Measurements from ENCODE around the gene ING5. TPM values are rescaled to one million over a fixed set of nuclear protein-coding genes. Genes with fewer than 3 reads are reported as not detected.

ING5 gene
- total and polyA plus RNA-seq, 2 donors: 29.8 to 47.3 TPM

DNA sequence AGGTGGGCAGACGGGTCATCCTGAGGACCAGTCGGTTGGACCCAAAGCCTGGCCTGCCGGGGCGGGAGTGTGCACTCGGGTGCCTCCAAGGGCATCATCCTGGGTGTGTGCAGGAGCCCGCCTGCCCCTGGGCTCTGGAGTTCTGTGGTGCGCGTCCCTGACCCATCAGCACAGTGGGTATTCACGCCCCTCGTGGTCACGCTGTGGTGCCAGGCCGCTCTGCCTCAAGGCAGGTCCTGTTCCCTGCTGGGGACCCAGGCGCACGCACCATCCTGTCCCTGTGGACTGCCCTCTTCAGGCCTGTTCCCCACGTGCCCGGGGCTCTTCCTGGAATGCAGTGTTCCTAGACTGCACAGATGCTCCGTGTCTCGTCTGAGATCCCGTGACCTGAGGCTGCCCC, 18.3 kb downstream of the ING5 start:
- H3K27ac ChIP-seq (ENCODE audit: low read depth in 1 of 2, low read length in 1 of 2): no peak overlapping the region
- no peaks in the 10 kb centered on the region for H3K27me3 ChIP-seq (ENCODE audit: control insufficient read depth in 2 of 2, insufficient read depth in 1 of 2, low read length in 1 of 2)
- H3K4me1 ChIP-seq (ENCODE audit: control insufficient read depth in 2 of 2, insufficient read depth in 2 of 2, low read length in 2 of 2): no peaks in the 10 kb centered on the region
- peaks cover 71 to 82% of the 10 kb centered on the region in 2 donors for H3K36me3 ChIP-seq (ENCODE audit: control insufficient read depth in 2 of 2, insufficient read depth in 2 of 2, low read length in 1 of 2)
- peaks cover 27 to 44% of the 10 kb centered on the region in 2 donors for H3K9me3 ChIP-seq (ENCODE audit: control insufficient read depth in 2 of 2, insufficient read depth in 1 of 2, low read length in 1 of 2)
- no peak for DNase-seq (ENCODE audit: low read depth in 6 of 9, low spot score in 9 of 9)
- no peak overlapping the region for H3K4me3 ChIP-seq (ENCODE audit: low read length in 2 of 2)
- WGBS: 99% methylated on average over 19 of the region's 19 CpGs

DNA sequence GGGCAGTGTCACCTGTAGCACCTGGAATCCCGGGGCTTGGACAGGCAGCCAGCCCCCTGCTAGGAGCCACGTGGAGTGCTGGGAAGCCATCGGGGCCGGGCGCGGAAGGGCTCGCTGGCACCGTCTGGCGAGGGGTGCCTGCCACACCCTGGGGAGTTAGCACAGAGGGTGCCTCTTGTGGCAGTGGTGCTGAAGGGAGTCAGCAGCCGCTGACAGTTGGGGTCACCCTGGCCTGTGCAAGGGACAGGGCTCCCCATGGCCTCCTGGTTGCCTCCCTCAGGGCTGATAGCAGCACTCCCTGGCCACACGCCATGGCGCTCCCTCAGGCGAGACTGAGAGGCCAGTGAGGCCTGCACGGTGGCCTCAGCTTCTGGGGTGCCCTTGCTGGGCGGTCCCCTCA, 18.7 kb downstream of the ING5 start:
- WGBS: 99% methylated on average over 15 of the region's 15 CpGs
- peaks cover 27 to 44% of the 10 kb centered on the region in 2 donors for H3K9me3 ChIP-seq (ENCODE audit: control insufficient read depth in 2 of 2, insufficient read depth in 1 of 2, low read length in 1 of 2)
- H3K4me3 ChIP-seq (ENCODE audit: low read length in 2 of 2): no peak overlapping the region
- H3K4me1 ChIP-seq (ENCODE audit: control insufficient read depth in 2 of 2, insufficient read depth in 2 of 2, low read length in 2 of 2): no peaks in the 10 kb centered on the region
- peaks cover 72 to 85% of the 10 kb centered on the region in 2 donors for H3K36me3 ChIP-seq (ENCODE audit: control insufficient read depth in 2 of 2, insufficient read depth in 2 of 2, low read length in 1 of 2)
- H3K27me3 ChIP-seq (ENCODE audit: control insufficient read depth in 2 of 2, insufficient read depth in 1 of 2, low read length in 1 of 2): no peaks in the 10 kb centered on the region
- H3K27ac ChIP-seq (ENCODE audit: low read depth in 1 of 2, low read length in 1 of 2): no peak overlapping the region
- DNase-seq (ENCODE audit: low read depth in 6 of 9, low spot score in 9 of 9): no peak

DNA sequence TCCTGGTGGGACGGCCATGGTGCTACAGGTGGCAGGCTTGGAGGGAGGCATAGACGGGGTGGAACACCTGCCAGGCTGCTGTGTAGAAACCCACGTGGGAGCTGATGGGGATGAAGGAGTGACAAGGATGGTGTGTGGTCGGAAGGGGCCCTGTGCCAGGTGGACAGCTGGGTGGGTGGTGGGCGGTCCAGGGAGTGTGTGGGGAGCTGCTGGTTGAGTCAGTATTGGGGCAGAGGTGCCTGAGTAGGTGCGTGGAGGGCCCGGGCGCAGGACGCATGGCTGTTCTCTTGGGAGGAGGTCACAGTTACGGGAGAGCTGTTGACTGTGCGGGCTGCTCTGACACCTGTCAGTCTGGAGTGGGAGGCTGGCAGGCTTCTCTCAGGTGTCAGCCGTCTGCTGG, 20.0 kb downstream of the ING5 start:
- H3K27ac ChIP-seq (ENCODE audit: low read depth in 1 of 2, low read length in 1 of 2): no peak overlapping the region
- WGBS: 98% methylated on average over 12 of the region's 12 CpGs
- peaks cover 27 to 44% of the 10 kb centered on the region in 2 donors for H3K9me3 ChIP-seq (ENCODE audit: control insufficient read depth in 2 of 2, insufficient read depth in 1 of 2, low read length in 1 of 2)
- no peaks in the 10 kb centered on the region for H3K27me3 ChIP-seq (ENCODE audit: control insufficient read depth in 2 of 2, insufficient read depth in 1 of 2, low read length in 1 of 2)
- no peak overlapping the region for H3K4me3 ChIP-seq (ENCODE audit: low read length in 2 of 2)
- DNase-seq (ENCODE audit: low read depth in 6 of 9, low spot score in 9 of 9): no peak
- H3K4me1 ChIP-seq (ENCODE audit: control insufficient read depth in 2 of 2, insufficient read depth in 2 of 2, low read length in 2 of 2): no peaks in the 10 kb centered on the region
- peaks cover 76 to 88% of the 10 kb centered on the region in 2 donors for H3K36me3 ChIP-seq (ENCODE audit: control insufficient read depth in 2 of 2, insufficient read depth in 2 of 2, low read length in 1 of 2)

GRCh38 chr2:241722896-241723454, 21.1 kb downstream of the ING5 start:
- H3K4me3 ChIP-seq (ENCODE audit: low read length in 2 of 2): no peak overlapping the region
- H3K36me3 ChIP-seq (ENCODE audit: control insufficient read depth in 2 of 2, insufficient read depth in 2 of 2, low read length in 1 of 2): peaks cover 72 to 82% of the 10 kb centered on the region in 2 donors
- no peaks in the 10 kb centered on the region for H3K27me3 ChIP-seq (ENCODE audit: control insufficient read depth in 2 of 2, insufficient read depth in 1 of 2, low read length in 1 of 2)
- H3K27ac ChIP-seq (ENCODE audit: low read depth in 1 of 2, low read length in 1 of 2): no peak overlapping the region
- H3K4me1 ChIP-seq (ENCODE audit: control insufficient read depth in 2 of 2, insufficient read depth in 2 of 2, low read length in 2 of 2): no peaks in the 10 kb centered on the region
- no peak for DNase-seq (ENCODE audit: low read depth in 6 of 9, low spot score in 9 of 9)
- WGBS: 96% methylated on average over 21 of the region's 21 CpGs
- H3K9me3 ChIP-seq (ENCODE audit: control insufficient read depth in 2 of 2, insufficient read depth in 1 of 2, low read length in 1 of 2): peaks cover 27 to 44% of the 10 kb centered on the region in 2 donors

DNA sequence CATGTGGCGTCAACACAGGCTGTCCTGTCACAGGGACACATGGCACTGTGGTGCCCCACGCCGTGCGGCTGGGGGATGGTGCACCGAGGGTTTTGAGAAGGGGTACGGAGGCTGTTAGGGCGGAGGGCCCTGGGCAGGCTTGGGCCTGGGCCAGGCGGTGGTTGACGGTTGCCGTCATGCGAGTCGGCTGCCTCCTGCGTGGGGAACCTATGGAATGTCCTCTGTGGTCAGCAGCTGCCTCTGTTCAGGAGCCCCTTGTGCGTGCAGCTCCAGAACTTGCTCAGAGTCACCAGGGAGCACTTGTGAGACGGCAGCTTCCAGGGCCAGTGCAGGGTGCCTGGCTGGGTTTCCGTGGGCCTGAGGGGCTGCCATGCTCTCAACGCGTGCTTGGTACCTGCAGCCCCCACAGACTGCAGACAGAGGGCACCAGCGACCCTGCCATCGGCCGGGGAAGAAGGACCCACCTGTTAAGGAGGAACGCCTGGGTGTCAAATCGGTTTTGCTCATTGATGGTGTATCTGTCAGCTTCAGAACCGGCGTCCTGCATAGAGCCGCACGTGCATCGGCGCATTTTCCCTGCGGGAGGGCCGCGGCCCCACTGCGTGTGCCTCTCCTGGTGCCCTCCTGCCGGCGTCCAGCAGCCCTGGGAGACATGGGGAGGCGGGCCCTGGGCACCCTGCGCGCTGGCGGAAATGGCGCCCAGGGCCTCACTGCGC, 22.6 kb downstream of the ING5 start:
- H3K4me3 ChIP-seq (ENCODE audit: low read length in 2 of 2): no peak overlapping the region
- no peaks in the 10 kb centered on the region for H3K27me3 ChIP-seq (ENCODE audit: control insufficient read depth in 2 of 2, insufficient read depth in 1 of 2, low read length in 1 of 2)
- WGBS: 98% methylated on average over 41 of the region's 41 CpGs
- no peak for DNase-seq (ENCODE audit: low read depth in 6 of 9, low spot score in 9 of 9)
- no peak overlapping the region for H3K27ac ChIP-seq (ENCODE audit: low read depth in 1 of 2, low read length in 1 of 2)
- H3K9me3 ChIP-seq (ENCODE audit: control insufficient read depth in 2 of 2, insufficient read depth in 1 of 2, low read length in 1 of 2): peaks cover 27 to 44% of the 10 kb centered on the region in 2 donors
- H3K4me1 ChIP-seq (ENCODE audit: control insufficient read depth in 2 of 2, insufficient read depth in 2 of 2, low read length in 2 of 2): no peaks in the 10 kb centered on the region
- H3K36me3 ChIP-seq (ENCODE audit: control insufficient read depth in 2 of 2, insufficient read depth in 2 of 2, low read length in 1 of 2): peaks cover 63 to 68% of the 10 kb centered on the region in 2 donors

DNA sequence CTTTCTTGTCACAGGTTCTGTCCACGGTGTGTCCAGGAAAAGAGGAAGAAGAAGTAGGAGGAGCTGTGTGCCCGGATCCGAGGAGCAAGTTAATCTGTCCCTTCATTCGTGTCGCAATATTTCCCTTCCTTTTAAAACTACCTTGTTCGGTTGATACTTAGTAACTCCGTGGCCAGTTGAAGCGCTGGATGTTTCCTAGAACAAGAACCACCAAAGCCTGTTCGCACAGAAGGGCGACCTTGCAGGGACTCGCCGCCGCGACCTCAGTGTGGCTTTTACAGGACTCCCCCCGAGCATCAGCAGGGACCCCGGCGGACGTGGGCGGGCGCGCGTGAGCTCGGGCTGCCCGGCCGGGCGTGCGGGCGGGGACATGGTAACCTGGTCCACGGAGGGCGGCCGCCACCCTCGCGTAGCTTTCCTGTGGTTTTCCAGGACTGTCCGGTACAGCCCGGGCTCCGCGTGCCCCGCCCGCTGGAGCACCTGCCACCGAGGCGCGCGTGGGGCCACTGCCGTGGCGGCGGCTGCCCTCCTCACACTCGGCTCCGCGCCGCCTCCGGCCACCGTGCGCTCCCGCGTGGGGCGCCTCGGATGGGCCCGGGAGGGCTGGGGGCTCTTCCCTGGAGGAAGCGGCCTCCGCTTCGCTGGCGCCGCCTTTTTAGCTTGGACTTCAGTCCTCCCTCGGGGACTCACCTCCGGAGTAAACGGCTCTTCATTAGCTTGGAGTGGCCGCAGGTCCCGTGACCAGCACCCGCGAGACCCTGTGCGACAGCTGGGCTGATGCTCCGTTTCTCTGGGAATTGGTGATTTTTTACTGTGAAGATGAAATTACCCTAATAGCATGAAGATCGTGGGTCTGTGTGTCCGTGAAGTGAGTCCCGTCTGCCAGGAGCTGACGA, 23.4 kb downstream of the ING5 start:
- peaks cover 55 to 60% of the 10 kb centered on the region in 2 donors for H3K36me3 ChIP-seq (ENCODE audit: control insufficient read depth in 2 of 2, insufficient read depth in 2 of 2, low read length in 1 of 2)
- WGBS: 98% methylated on average over 76 of the region's 76 CpGs
- no peak overlapping the region for H3K4me3 ChIP-seq (ENCODE audit: low read length in 2 of 2)
- H3K27me3 ChIP-seq (ENCODE audit: control insufficient read depth in 2 of 2, insufficient read depth in 1 of 2, low read length in 1 of 2): no peaks in the 10 kb centered on the region
- no peaks in the 10 kb centered on the region for H3K4me1 ChIP-seq (ENCODE audit: control insufficient read depth in 2 of 2, insufficient read depth in 2 of 2, low read length in 2 of 2)
- peaks cover 27 to 40% of the 10 kb centered on the region in 2 donors for H3K9me3 ChIP-seq (ENCODE audit: control insufficient read depth in 2 of 2, insufficient read depth in 1 of 2, low read length in 1 of 2)
- H3K27ac ChIP-seq (ENCODE audit: low read depth in 1 of 2, low read length in 1 of 2): no peak overlapping the region
- no peak for DNase-seq (ENCODE audit: low read depth in 6 of 9, low spot score in 9 of 9)

GRCh38 chr2:241726459-241726858, 24.6 kb downstream of the ING5 start:
- no peak for DNase-seq (ENCODE audit: low read depth in 6 of 9, low spot score in 9 of 9)
- H3K36me3 ChIP-seq (ENCODE audit: control insufficient read depth in 2 of 2, insufficient read depth in 2 of 2, low read length in 1 of 2): peaks cover 42 to 48% of the 10 kb centered on the region in 2 donors
- H3K27ac ChIP-seq (ENCODE audit: low read depth in 1 of 2, low read length in 1 of 2): no peak overlapping the region
- 97% methylated on average over 16 of the region's 16 CpGs for WGBS
- no peak overlapping the region for H3K4me3 ChIP-seq (ENCODE audit: low read length in 2 of 2)
- H3K27me3 ChIP-seq (ENCODE audit: control insufficient read depth in 2 of 2, insufficient read depth in 1 of 2, low read length in 1 of 2): no peaks in the 10 kb centered on the region
- peaks cover 0 to 7% of the 10 kb centered on the region in 2 donors for H3K4me1 ChIP-seq (ENCODE audit: control insufficient read depth in 2 of 2, insufficient read depth in 2 of 2, low read length in 2 of 2)
- peaks cover 19 to 29% of the 10 kb centered on the region in 2 donors for H3K9me3 ChIP-seq (ENCODE audit: control insufficient read depth in 2 of 2, insufficient read depth in 1 of 2, low read length in 1 of 2)

GRCh38 chr2:241728000-241728399, 26.2 kb downstream of the ING5 start:
- peaks cover 7 to 14% of the 10 kb centered on the region in 2 donors for H3K9me3 ChIP-seq (ENCODE audit: control insufficient read depth in 2 of 2, insufficient read depth in 1 of 2, low read length in 1 of 2)
- H3K27ac ChIP-seq (ENCODE audit: low read depth in 1 of 2, low read length in 1 of 2): no peak overlapping the region
- no peak overlapping the region for H3K4me3 ChIP-seq (ENCODE audit: low read length in 2 of 2)
- peaks cover 0 to 8% of the 10 kb centered on the region in 2 donors for H3K4me1 ChIP-seq (ENCODE audit: control insufficient read depth in 2 of 2, insufficient read depth in 2 of 2, low read length in 2 of 2)
- H3K36me3 ChIP-seq (ENCODE audit: control insufficient read depth in 2 of 2, insufficient read depth in 2 of 2, low read length in 1 of 2): peaks cover 28 to 32% of the 10 kb centered on the region in 2 donors
- DNase-seq (ENCODE audit: low read depth in 6 of 9, low spot score in 9 of 9): no peak
- WGBS: 95% methylated on average over 8 of the region's 8 CpGs
- no peaks in the 10 kb centered on the region for H3K27me3 ChIP-seq (ENCODE audit: control insufficient read depth in 2 of 2, insufficient read depth in 1 of 2, low read length in 1 of 2)

GRCh38 chr2:241728627-241729026, 26.8 kb downstream of the ING5 start:
- no peaks in the 10 kb centered on the region for H3K27me3 ChIP-seq (ENCODE audit: control insufficient read depth in 2 of 2, insufficient read depth in 1 of 2, low read length in 1 of 2)
- peaks cover 0 to 12% of the 10 kb centered on the region in 2 donors for H3K4me1 ChIP-seq (ENCODE audit: control insufficient read depth in 2 of 2, insufficient read depth in 2 of 2, low read length in 2 of 2)
- no peak overlapping the region for H3K27ac ChIP-seq (ENCODE audit: low read depth in 1 of 2, low read length in 1 of 2)
- H3K4me3 ChIP-seq (ENCODE audit: low read length in 2 of 2): no peak overlapping the region
- H3K9me3 ChIP-seq (ENCODE audit: control insufficient read depth in 2 of 2, insufficient read depth in 1 of 2, low read length in 1 of 2): peaks cover 3 to 8% of the 10 kb centered on the region in 2 donors
- peaks cover 21 to 26% of the 10 kb centered on the region in 2 donors for H3K36me3 ChIP-seq (ENCODE audit: control insufficient read depth in 2 of 2, insufficient read depth in 2 of 2, low read length in 1 of 2)
- WGBS: 98% methylated on average over 19 of the region's 19 CpGs
- DNase-seq (ENCODE audit: low read depth in 6 of 9, low spot score in 9 of 9): no peak
